Epithelial cell of proximal tubule (primary cell): ENCODE data around the gene ZNF513. TPM values are rescaled to one million over a fixed set of nuclear protein-coding genes. Genes with fewer than 3 reads are reported as not detected.

Source experiments
- DNase-seq: peaks from one replicate; pipeline ENCODE4 v3.0.0-alpha.2; 2011; ENCODE audit warnings: low read depth
- H3K4me3 ChIP-seq: 2 replicates; pipeline ENCODE4 v1.5.1; 2011; ENCODE audit warnings: low read depth, mild to moderate bottlenecking, low read length
- total RNA-seq: library from RNA; depleted of rRNA; stranded (reverse); fragments of >200 nt; gene quantifications from 2 replicates; pipeline ENCODE4 v1.2.3, GENCODE V29; 2015
- TF ChIP-seq, protein P1 (sequence below): conservative IDR thresholded peaks from 2 replicates; pipeline ENCODE4 v1.5.1; 2012; ENCODE audit warnings: low read depth, mild to moderate bottlenecking, low read length

ZNF513 gene
- total RNA-seq, 1 donor from 2014 or later = 9.5 TPM

DNA sequence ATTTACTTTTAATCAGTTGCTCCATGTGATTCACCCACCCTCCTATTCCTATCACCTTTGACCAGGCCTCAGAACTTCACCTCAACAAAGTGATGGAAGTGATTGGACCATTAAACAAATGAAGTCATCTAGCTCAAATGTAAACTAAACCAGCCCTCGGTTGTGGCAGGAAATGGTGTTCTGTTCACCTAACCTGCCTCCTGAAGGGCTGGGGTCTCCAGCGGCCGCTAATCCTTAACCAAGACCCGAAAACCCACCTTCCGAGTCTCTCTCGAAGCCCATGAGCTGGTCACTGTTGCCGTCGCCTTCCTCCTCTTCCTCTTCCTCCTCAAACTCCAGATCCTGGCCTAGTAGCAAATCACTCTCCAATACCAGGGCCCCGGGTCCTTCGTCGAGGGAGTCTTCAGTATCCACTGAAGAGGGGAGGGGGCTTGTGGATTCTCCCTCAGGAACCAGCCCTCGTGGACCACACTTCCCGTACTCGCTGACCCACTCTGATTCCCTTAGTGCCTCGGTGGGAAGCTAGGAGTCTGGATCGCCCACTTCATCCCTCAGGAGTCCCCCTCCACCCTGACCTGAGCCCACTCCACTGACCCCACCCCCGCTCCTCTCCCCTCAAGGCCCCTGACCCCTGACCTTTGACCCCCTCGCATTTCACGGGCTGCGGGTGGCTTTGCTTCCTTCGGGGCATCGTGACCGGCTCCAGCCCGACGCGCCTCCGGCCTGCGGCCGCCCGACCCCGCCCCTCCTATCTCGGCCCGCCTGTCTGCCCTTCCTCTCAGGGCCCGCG lies 503 bp downstream of the ZNF513 start:
- peak overlapping the region; percentile 88 for H3K4me3 ChIP-seq
- TF ChIP-seq, protein P1, sequence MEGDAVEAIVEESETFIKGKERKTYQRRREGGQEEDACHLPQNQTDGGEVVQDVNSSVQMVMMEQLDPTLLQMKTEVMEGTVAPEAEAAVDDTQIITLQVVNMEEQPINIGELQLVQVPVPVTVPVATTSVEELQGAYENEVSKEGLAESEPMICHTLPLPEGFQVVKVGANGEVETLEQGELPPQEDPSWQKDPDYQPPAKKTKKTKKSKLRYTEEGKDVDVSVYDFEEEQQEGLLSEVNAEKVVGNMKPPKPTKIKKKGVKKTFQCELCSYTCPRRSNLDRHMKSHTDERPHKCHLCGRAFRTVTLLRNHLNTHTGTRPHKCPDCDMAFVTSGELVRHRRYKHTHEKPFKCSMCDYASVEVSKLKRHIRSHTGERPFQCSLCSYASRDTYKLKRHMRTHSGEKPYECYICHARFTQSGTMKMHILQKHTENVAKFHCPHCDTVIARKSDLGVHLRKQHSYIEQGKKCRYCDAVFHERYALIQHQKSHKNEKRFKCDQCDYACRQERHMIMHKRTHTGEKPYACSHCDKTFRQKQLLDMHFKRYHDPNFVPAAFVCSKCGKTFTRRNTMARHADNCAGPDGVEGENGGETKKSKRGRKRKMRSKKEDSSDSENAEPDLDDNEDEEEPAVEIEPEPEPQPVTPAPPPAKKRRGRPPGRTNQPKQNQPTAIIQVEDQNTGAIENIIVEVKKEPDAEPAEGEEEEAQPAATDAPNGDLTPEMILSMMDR = no peak
- no peak for DNase-seq

GRCh38 chr2:27379383-27379835 lies 1.1 kb downstream of the ZNF513 start:
- no peak for DNase-seq
- peak overlapping the region; percentile 88 for H3K4me3 ChIP-seq
- TF ChIP-seq, protein P1 = no peak

GRCh38 chr2:27378809-27379290 lies 1.7 kb downstream of the ZNF513 start:
- H3K4me3 ChIP-seq = peak overlapping the region; percentile 88
- TF ChIP-seq, protein P1 = no peak
- DNase-seq = no peak

- TF ChIP-seq, protein P1 = peak; percentile 62
- H3K4me3 ChIP-seq = peak overlapping the region; percentile 88
- DNase-seq = no peak
Observed at GRCh38 chr2:27378096-27378808, 2.3 kb downstream of the ZNF513 start.

DNA sequence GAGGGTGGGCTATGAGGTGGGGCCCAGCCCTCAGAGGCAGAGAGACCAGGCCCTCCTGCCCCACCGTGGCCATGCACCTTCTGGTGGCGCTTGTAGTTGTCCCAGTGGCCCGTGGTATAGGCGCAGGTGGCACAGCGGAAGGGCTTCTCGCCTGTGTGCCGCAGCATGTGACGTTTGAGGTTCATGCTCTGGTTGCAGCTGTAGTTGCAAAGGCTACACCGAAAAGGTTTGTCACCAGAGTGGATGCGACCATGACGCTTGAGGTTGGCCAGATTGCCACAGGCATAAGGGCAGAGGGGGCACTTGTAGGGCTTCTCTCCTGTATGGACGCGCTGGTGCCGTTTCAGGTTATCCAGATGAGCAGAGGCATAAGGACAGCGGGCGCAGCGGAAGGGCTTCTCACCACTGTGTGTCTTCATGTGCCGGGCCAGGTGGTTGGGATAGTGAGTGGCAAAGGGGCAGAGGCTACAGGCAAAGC lies 2.9 kb downstream of the ZNF513 start:
- TF ChIP-seq, protein P1 = no peak
- no peak for DNase-seq
- no peak overlapping the region for H3K4me3 ChIP-seq

- TF ChIP-seq, protein P1 = no peak
- no peak for DNase-seq
Observed at GRCh38 chr2:27376866-27377617, 3.5 kb downstream of the ZNF513 start.

More at GRCh38 chr2:27376866-27377617, 3.5 kb downstream of the ZNF513 start:
- H3K4me3 ChIP-seq = no peak overlapping the region
